Measurements from ENCODE around the gene PAEP. TPM values are rescaled to one million over a fixed set of nuclear protein-coding genes. Genes with fewer than 3 reads are reported as not detected.

Gene PAEP
- total and polyA plus RNA-seq, 9 donors, result 0.41 to 8.8 (median 1.2) TPM; not detected in 2

GRCh38 chr9:135566552-135566951 is 5.0 kb downstream of the PAEP start:
- Histone ChIP-seq H3K4me3 (no peak overlapping the region), H3K9me3 (no peaks in the 10 kb centered on the region), H3K27me3 (no peaks in the 10 kb centered on the region), H3K36me3 (no peaks in the 10 kb centered on the region), H3K4me1 (ENCODE audit: insufficient read depth) (no peaks in the 10 kb centered on the region), H3K27ac (no peak overlapping the region)
- no peak for TF ChIP-seq CTCF (IDR thresholded peaks at IDR 0.05)
- TF ChIP-seq POLR2A (IDR thresholded peaks at IDR 0.05), result no peak
- TF ChIP-seq EP300 (IDR thresholded peaks at IDR 0.05), result no peak
- 71 to 86% (median 82%) methylated on average over 10 of the region's 10 CpGs for WGBS, 3 donors
- DNase-seq, result no peak
- intact Hi-C loops (cut with DNase I), result no loop called here

DNA sequence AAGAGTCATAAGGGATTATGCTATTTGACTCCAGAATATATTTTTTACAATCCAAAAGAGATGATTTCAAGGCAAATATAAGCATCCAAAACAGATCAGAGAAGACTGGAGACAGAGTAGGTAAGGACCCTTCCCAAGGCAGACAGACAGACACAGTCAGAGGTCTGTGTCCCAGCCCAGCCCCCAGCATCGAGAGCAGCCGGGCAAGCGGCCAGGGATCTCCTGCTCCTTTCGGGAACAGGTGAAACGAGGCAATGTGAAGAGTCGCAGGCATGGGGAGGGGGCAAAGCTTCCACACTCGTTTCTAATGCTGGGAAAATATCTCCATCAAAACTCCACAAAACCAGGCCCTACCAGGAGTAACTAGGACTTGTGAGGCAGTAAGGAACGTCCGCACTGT is 5.8 kb downstream of the PAEP start:
- TF ChIP-seq EP300 (IDR thresholded peaks at IDR 0.05) (no peak), CTCF (IDR thresholded peaks at IDR 0.05) (no peak), POLR2A (IDR thresholded peaks at IDR 0.05) (no peak)
- H3K36me3 ChIP-seq, result no peaks in the 10 kb centered on the region
- no peaks in the 10 kb centered on the region for H3K9me3 ChIP-seq
- no peak overlapping the region for H3K4me3 ChIP-seq
- DNase-seq, result no peak
- H3K4me1 ChIP-seq (ENCODE audit: insufficient read depth), result no peaks in the 10 kb centered on the region
- H3K27ac ChIP-seq, result no peak overlapping the region
- WGBS, 3 donors, result 43 to 52% (median 45%) methylated on average over 9 of the region's 9 CpGs
- intact Hi-C loops (cut with DNase I), result no loop called here
- H3K27me3 ChIP-seq, result no peaks in the 10 kb centered on the region

GRCh38 chr9:135568026-135568425 is 6.5 kb downstream of the PAEP start:
- WGBS, 3 donors, result 87 to 91% (median 89%) methylated on average over 6 of the region's 6 CpGs
- no peak overlapping the region for H3K27ac ChIP-seq
- no peak for DNase-seq
- H3K27me3 ChIP-seq, result no peaks in the 10 kb centered on the region
- no peaks in the 10 kb centered on the region for H3K4me1 ChIP-seq (ENCODE audit: insufficient read depth)
- H3K36me3 ChIP-seq, result no peaks in the 10 kb centered on the region
- intact Hi-C loops (cut with DNase I), result no loop called here
- H3K4me3 ChIP-seq, result no peak overlapping the region
- H3K9me3 ChIP-seq, result no peaks in the 10 kb centered on the region
- no peak for TF ChIP-seq CTCF (IDR thresholded peaks at IDR 0.05)
- TF ChIP-seq EP300 (IDR thresholded peaks at IDR 0.05), result no peak
- TF ChIP-seq POLR2A (IDR thresholded peaks at IDR 0.05), result no peak

DNA sequence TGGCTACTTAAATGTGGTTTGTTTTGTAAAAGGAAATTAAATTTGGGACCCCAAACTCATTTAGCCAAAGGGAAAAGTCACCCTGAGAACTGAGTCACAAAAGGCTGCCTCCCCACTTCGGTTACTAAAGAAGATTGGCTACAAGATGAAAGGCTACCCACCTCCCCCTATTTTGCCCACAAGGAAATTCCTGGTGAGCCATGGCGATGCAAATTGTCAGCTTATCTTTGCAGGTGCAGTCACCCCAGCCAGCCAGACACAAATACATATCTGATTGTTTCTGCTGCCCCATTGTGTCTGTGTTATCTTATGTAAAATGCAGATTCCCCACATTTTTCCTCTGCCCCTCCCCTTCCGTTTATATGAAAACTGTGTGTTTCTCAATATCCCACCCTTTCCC is 8.9 kb downstream of the PAEP start:
- intact Hi-C loops (cut with DNase I), result no loop called here
- no peak overlapping the region for H3K27ac ChIP-seq
- WGBS, 3 donors, result 44 to 57% (median 47%) methylated on average over 3 of the region's 3 CpGs
- no peaks in the 10 kb centered on the region for H3K36me3 ChIP-seq
- H3K4me3 ChIP-seq, result no peak overlapping the region
- no peaks in the 10 kb centered on the region for H3K27me3 ChIP-seq
- H3K9me3 ChIP-seq, result no peaks in the 10 kb centered on the region
- no peaks in the 10 kb centered on the region for H3K4me1 ChIP-seq (ENCODE audit: insufficient read depth)
- DNase-seq, result no peak
- no peak for TF ChIP-seq POLR2A (IDR thresholded peaks at IDR 0.05)
- no peak for TF ChIP-seq EP300 (IDR thresholded peaks at IDR 0.05)
- no peak for TF ChIP-seq CTCF (IDR thresholded peaks at IDR 0.05)

DNA sequence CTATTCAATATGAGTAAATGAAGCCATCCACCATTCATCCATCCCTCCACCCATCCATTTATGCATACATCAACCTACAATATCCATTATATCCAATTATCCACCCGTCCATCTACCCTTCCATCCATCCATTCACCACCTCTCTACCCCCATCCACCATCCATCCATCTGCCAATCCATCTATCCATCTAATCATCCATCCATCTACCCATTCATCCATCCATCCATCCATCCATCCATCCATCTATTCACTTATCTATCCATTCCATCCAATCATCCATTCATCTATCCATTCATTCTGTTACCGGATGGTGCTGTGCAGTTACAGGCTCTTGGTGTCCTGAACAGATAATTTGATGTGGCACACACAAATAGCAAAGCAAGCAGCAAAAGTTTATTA is 10.7 kb downstream of the PAEP start:
- Histone ChIP-seq H3K36me3 (no peaks in the 10 kb centered on the region), H3K4me1 (ENCODE audit: insufficient read depth) (no peaks in the 10 kb centered on the region), H3K27ac (no peak overlapping the region), H3K27me3 (no peaks in the 10 kb centered on the region), H3K4me3 (no peak overlapping the region), H3K9me3 (no peaks in the 10 kb centered on the region)
- DNase-seq, result no peak
- WGBS, 3 donors, result 71 to 88% (median 79%) methylated on average over 2 of the region's 2 CpGs
- intact Hi-C loops (cut with DNase I), result no loop called here
- TF ChIP-seq POLR2A (IDR thresholded peaks at IDR 0.05) (no peak), EP300 (IDR thresholded peaks at IDR 0.05) (no peak), CTCF (IDR thresholded peaks at IDR 0.05) (no peak)

Measured in ovary (tissue), 9 donors.